ENCODE measurements around the gene ZNF335.
"Not testable (repeated sequence)": the region's sequence is repeated elsewhere in the genome, so short reads cannot be mapped to it uniquely, and the experiment has no call there.

The ZNF335 gene

GRCh38 chr20:45997187-45997586 is 25.2 kb upstream of the ZNF335 start:
- H3K4me2 ChIP-seq (ENCODE audit: low read depth, low read length, poor library complexity, severe bottlenecking) = no peak overlapping the region
- no peaks in the 10 kb centered on the region for H3K27me3 ChIP-seq (ENCODE audit: insufficient read depth, low read length, poor library complexity, severe bottlenecking)
- H3K36me3 ChIP-seq (ENCODE audit: insufficient read depth, low read length) = no peaks in the 10 kb centered on the region
- no peaks in the 10 kb centered on the region for H3K9me3 ChIP-seq (ENCODE audit: insufficient read depth, low read depth, low read length)
- no peaks in the 10 kb centered on the region for H3K79me2 ChIP-seq (ENCODE audit: insufficient read depth, low read length)
- H3K4me1 ChIP-seq (ENCODE audit: insufficient read depth, low read length, poor library complexity, severe bottlenecking) = peaks cover 42% of the 10 kb centered on the region
- no peaks in the 10 kb centered on the region for H4K20me1 ChIP-seq (ENCODE audit: insufficient read depth, low read length, poor library complexity, severe bottlenecking)
- no peaks in the 10 kb centered on the region for H3K9me2 ChIP-seq (replicated peaks; ENCODE audit: low read depth, low read length)
- no peak overlapping the region for H3K4me3 ChIP-seq (ENCODE audit: low read length, poor library complexity, severe bottlenecking)
- no peaks in the 10 kb centered on the region for H3F3A ChIP-seq (ENCODE audit: low read depth)
- H3K9ac ChIP-seq (ENCODE audit: low read depth, low read length, poor library complexity, severe bottlenecking) = no peak overlapping the region
- H2AFZ ChIP-seq (ENCODE audit: low read length) = no peak overlapping the region
- no peak for TF ChIP-seq CTCF (conservative IDR thresholded peaks at IDR 0.05; ENCODE audit: low read length)
- TF ChIP-seq EZH2phosphoT487 (IDR thresholded peaks at IDR 0.05; ENCODE audit: borderline replicate concordance) = no peak

GRCh38 chr20:45995495-45996097 is 23.6 kb upstream of the ZNF335 start:
- H3K9ac ChIP-seq (ENCODE audit: low read depth, low read length, poor library complexity, severe bottlenecking); H3K27me3 ChIP-seq (ENCODE audit: insufficient read depth, low read length, poor library complexity, severe bottlenecking); H4K20me1 ChIP-seq (ENCODE audit: insufficient read depth, low read length, poor library complexity, severe bottlenecking); H3K36me3 ChIP-seq (ENCODE audit: insufficient read depth, low read length); H3K9me2 ChIP-seq (replicated peaks; ENCODE audit: low read depth, low read length); H3K4me3 ChIP-seq (ENCODE audit: low read length, poor library complexity, severe bottlenecking); H2AFZ ChIP-seq (ENCODE audit: low read length); H3K4me2 ChIP-seq (ENCODE audit: low read depth, low read length, poor library complexity, severe bottlenecking); H3K9me3 ChIP-seq (ENCODE audit: insufficient read depth, low read depth, low read length); H3F3A ChIP-seq (ENCODE audit: low read depth); H3K79me2 ChIP-seq (ENCODE audit: insufficient read depth, low read length): not testable (repeated sequence)
- peaks cover 35% of the 10 kb centered on the region for H3K4me1 ChIP-seq (ENCODE audit: insufficient read depth, low read length, poor library complexity, severe bottlenecking)

GRCh38 chr20:45994761-45995493 is 22.9 kb upstream of the ZNF335 start:
- no peak overlapping the region for H3K4me2 ChIP-seq (ENCODE audit: low read depth, low read length, poor library complexity, severe bottlenecking)
- H3K4me1 ChIP-seq (ENCODE audit: insufficient read depth, low read length, poor library complexity, severe bottlenecking) = peaks cover 29% of the 10 kb centered on the region
- no peak overlapping the region for H3K9ac ChIP-seq (ENCODE audit: low read depth, low read length, poor library complexity, severe bottlenecking)
- H3K36me3 ChIP-seq (ENCODE audit: insufficient read depth, low read length) = no peaks in the 10 kb centered on the region
- no peak overlapping the region for H2AFZ ChIP-seq (ENCODE audit: low read length)
- TF ChIP-seq EZH2phosphoT487 (IDR thresholded peaks at IDR 0.05; ENCODE audit: borderline replicate concordance) (no peak), CTCF (conservative IDR thresholded peaks at IDR 0.05; ENCODE audit: low read length) (no peak)
- no peaks in the 10 kb centered on the region for H3K9me3 ChIP-seq (ENCODE audit: insufficient read depth, low read depth, low read length)
- H3K27me3 ChIP-seq (ENCODE audit: insufficient read depth, low read length, poor library complexity, severe bottlenecking) = no peaks in the 10 kb centered on the region
- H3F3A ChIP-seq (ENCODE audit: low read depth) = no peaks in the 10 kb centered on the region
- H3K79me2 ChIP-seq (ENCODE audit: insufficient read depth, low read length) = no peaks in the 10 kb centered on the region
- no peak overlapping the region for H3K4me3 ChIP-seq (ENCODE audit: low read length, poor library complexity, severe bottlenecking)
- no peaks in the 10 kb centered on the region for H4K20me1 ChIP-seq (ENCODE audit: insufficient read depth, low read length, poor library complexity, severe bottlenecking)
- H3K9me2 ChIP-seq (replicated peaks; ENCODE audit: low read depth, low read length) = no peaks in the 10 kb centered on the region

Data from Loucy (cell line).